ENCODE results near the gene C1orf52.

- TF ChIP-seq CTCF (IDR thresholded peaks at IDR 0.05; ENCODE audit: low read depth, low read length, poor library complexity, severe bottlenecking) (no peak), EZH2phosphoT487 (IDR thresholded peaks at IDR 0.05; ENCODE audit: borderline replicate concordance, low read length) (no peak)
Measured at GRCh38 chr1:85283475-85284199, 24.2 kb upstream of the C1orf52 start.
